HepG2 (cell line): ENCODE data around the gene TBC1D24. TPM values are rescaled to one million over a fixed set of nuclear protein-coding genes. Genes with fewer than 3 reads are reported as not detected.
A peak's percentile ranks its signal among the peaks of the same experiment; 100 is the strongest.

Experiments used
- HDAC1 ChIP-seq: sonication (generic); formaldehyde crosslinking; IDR thresholded peaks from 2 replicates; pipeline ENCODE4 v1.5.1; 2020; ENCODE audit warnings: mild to moderate bottlenecking, missing genetic modification reagents
- HOXA3 ChIP-seq: sonication (generic); formaldehyde crosslinking; IDR thresholded peaks from 2 replicates; pipeline ENCODE4 v1.5.0; 2020; ENCODE audit warnings: missing genetic modification reagents
- HOXA9 ChIP-seq: sonication (generic); formaldehyde crosslinking; IDR thresholded peaks from 2 replicates; pipeline ENCODE4 v1.8.1; 2022; ENCODE audit warnings: missing genetic modification reagents, mild to moderate bottlenecking, moderate library complexity, borderline replicate concordance
- NFYB ChIP-seq: sonication (generic); formaldehyde crosslinking; IDR thresholded peaks from 2 replicates; pipeline ENCODE4 v1.4.0; 2020; ENCODE audit warnings: missing genetic modification reagents
- SUZ12 ChIP-seq: fragments of 150-350 bp; IDR thresholded peaks from 2 replicates; pipeline ENCODE4 v1.6.1; 2014; ENCODE audit warnings: low read depth, low read length
- ZNF10 ChIP-seq: sonication (generic); formaldehyde crosslinking; IDR thresholded peaks from 2 replicates; pipeline ENCODE4 v1.4.0; 2020; ENCODE audit warnings: mild to moderate bottlenecking, low read depth, missing genetic modification reagents, borderline replicate concordance
- ZNF263 ChIP-seq: sonication (generic); formaldehyde crosslinking; IDR thresholded peaks from 2 replicates; pipeline ENCODE4 v1.4.0; 2020; ENCODE audit warnings: missing genetic modification reagents
- ZNF563 ChIP-seq: sonication (generic); formaldehyde crosslinking; IDR thresholded peaks from 2 replicates; pipeline ENCODE4 v1.8.0; 2022; ENCODE audit warnings: mild to moderate bottlenecking, moderate library complexity, missing genetic modification reagents
- ZNF652 ChIP-seq: IDR thresholded peaks from 2 replicates; pipeline ENCODE4 v1.6.1; 2016; ENCODE audit warnings: low read depth, borderline replicate concordance
- ZNF766 ChIP-seq: sonication (generic); formaldehyde crosslinking; IDR thresholded peaks from 2 replicates; pipeline ENCODE4 v1.5.0; 2020; ENCODE audit warnings: missing genetic modification reagents, borderline replicate concordance
- ZNF773 ChIP-seq: sonication (generic); formaldehyde crosslinking; IDR thresholded peaks from 2 replicates; pipeline ENCODE4 v1.4.0; 2020; ENCODE audit warnings: missing genetic modification reagents, borderline replicate concordance
- ZNF777 ChIP-seq: sonication (generic); formaldehyde crosslinking; IDR thresholded peaks from 2 replicates; pipeline ENCODE4 v1.4.0; 2020; ENCODE audit warnings: missing genetic modification reagents
- ZNF841 ChIP-seq: sonication (generic); formaldehyde crosslinking; IDR thresholded peaks from 2 replicates; pipeline ENCODE4 v1.8.1; 2023; ENCODE audit warnings: missing genetic modification reagents, borderline replicate concordance
- ZNF878 ChIP-seq: sonication (generic); formaldehyde crosslinking; IDR thresholded peaks from 2 replicates; pipeline ENCODE4 v1.8.1; 2023; ENCODE audit warnings: mild to moderate bottlenecking, missing genetic modification reagents, moderate library complexity
- ZSCAN31 ChIP-seq: sonication (generic); formaldehyde crosslinking; IDR thresholded peaks from 2 replicates; pipeline ENCODE4 v1.5.0; 2020; ENCODE audit warnings: low read depth, mild to moderate bottlenecking, missing genetic modification reagents
- polyA plus RNA-seq, 8 experiments: library from polyadenylated mRNA; depleted of rRNA in 3 of 8; stranded (reverse) in 7 of 8; unstranded in 1 of 8; fragments of >200 nt; fragmentation: Illumina TruSeq in 4 of 8; extraction: Trizol in 4 of 8; gene quantifications; 2 replicates each; pipeline versions ENCODE4 v1.2.1 to v1.2.3, GENCODE V29; 2011 to 2016; ENCODE audit warnings: low read depth in 4 of 8, missing spikeins in 1 of 8, mixed read lengths in 1 of 8; ENCODE audit not compliant: insufficient read depth in 1 of 8
- total RNA-seq, 5 experiments: library from RNA; depleted of rRNA; stranded (reverse); fragments of >200 nt; fragmentation: Illumina TruSeq; extraction: Trizol; gene quantifications; 2 replicates each; pipeline ENCODE4 v1.2.3, GENCODE V29; 2016; ENCODE audit warnings: low read depth in 1 of 5
- TF ChIP-seq, protein P1 (sequence below): sonication (generic); formaldehyde crosslinking; IDR thresholded peaks from 2 replicates; pipeline ENCODE4 v1.5.0; 2020; ENCODE audit warnings: mild to moderate bottlenecking, missing genetic modification reagents
- TF ChIP-seq, protein P2 (sequence below): sonication (generic); formaldehyde crosslinking; IDR thresholded peaks from 2 replicates; pipeline ENCODE4 v1.4.0; 2020; ENCODE audit warnings: mild to moderate bottlenecking, low read depth, missing genetic modification reagents
- TF ChIP-seq, protein P3 (sequence below): sonication (generic); formaldehyde crosslinking; IDR thresholded peaks from 2 replicates; pipeline ENCODE4 v1.4.0; 2020; ENCODE audit warnings: mild to moderate bottlenecking, low read depth, missing genetic modification reagents
- TF ChIP-seq, protein P4 (sequence below): sonication (generic); formaldehyde crosslinking; IDR thresholded peaks from 2 replicates; pipeline ENCODE4 v1.5.1; 2020; ENCODE audit warnings: missing genetic modification reagents, mild to moderate bottlenecking, borderline replicate concordance

The TBC1D24 gene
- total and polyA plus RNA-seq, 2 of the 13 experiments (the other 11 are each of a cell fraction or from before 2014, with no cell fraction given) = 7.7 to 13.7 TPM

DNA sequence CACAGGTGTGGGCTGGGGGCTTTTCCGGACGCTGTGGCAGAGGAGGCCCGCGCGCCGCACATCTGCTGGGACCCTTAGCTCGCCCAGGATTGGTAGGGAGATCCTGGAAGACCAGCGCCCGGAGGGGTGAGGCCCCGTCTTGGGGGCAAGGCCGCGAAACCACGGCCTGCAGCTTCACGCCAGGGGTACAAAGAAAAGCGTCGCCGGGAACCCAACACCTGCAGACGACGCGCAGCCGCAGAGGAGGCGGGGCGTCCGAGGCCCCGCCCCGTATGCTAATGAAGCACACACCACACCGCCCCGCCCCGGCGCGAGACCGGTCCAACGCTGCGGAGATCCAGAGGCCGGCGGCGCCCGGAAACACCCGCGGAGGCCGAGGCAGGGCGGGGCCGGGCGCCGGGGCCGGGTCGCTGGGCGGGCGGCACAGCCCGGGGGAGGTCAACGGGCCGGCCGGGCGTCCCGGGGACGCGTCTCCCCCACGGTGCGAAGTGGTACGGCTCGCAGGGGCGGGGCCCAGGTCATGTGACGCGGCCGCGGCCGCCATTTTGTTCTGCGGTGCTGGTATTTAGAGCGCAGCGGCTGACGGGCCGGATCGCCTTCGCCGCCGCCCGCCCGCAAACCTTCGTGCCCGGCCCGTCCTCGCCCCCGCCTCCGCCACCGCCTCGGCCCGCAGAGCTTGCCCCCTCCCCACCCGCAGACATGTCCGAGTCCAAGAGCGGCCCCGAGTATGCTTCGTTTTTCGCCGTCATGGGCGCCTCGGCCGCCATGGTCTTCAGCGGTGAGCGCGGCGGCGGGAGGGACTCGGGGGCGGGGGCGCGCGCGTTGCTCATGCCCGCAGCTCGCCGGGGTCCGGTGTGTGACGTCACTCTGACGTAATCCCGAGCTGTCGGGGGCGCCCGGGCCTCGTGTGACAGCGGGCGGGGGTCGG lies 38.7 kb downstream of the TBC1D24 start, which contains the start of gene ATP6V0C (continued):
- TF ChIP-seq, protein P1, sequence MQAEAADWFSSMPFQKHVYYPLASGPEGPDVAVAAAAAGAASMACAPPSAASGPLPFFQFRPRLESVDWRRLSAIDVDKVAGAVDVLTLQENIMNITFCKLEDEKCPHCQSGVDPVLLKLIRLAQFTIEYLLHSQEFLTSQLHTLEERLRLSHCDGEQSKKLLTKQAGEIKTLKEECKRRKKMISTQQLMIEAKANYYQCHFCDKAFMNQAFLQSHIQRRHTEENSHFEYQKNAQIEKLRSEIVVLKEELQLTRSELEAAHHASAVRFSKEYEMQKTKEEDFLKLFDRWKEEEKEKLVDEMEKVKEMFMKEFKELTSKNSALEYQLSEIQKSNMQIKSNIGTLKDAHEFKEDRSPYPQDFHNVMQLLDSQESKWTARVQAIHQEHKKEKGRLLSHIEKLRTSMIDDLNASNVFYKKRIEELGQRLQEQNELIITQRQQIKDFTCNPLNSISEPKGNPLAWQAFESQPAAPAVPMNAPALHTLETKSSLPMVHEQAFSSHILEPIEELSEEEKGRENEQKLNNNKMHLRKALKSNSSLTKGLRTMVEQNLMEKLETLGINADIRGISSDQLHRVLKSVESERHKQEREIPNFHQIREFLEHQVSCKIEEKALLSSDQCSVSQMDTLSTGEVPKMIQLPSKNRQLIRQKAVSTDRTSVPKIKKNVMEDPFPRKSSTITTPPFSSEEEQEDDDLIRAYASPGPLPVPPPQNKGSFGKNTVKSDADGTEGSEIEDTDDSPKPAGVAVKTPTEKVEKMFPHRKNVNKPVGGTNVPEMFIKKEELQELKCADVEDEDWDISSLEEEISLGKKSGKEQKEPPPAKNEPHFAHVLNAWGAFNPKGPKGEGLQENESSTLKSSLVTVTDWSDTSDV (CRISPR knock-in tag) = no peak
- no peak; the same call in 1 of the 2 replicates for TF ChIP-seq ZSCAN31 (CRISPR knock-in tag)
- TF ChIP-seq HDAC1 (CRISPR knock-in tag) = no peak
- TF ChIP-seq ZNF773 (CRISPR knock-in tag) = 0 out of 2 replicates have a peak, but pooled peaks have one; percentile 64
- peak; percentile 23; the same call in 1 of the 2 replicates for TF ChIP-seq ZNF563 (CRISPR knock-in tag)
- peak; percentile 55; the same call in 1 of the 2 replicates for TF ChIP-seq ZNF766 (CRISPR knock-in tag)
- no peak for TF ChIP-seq HOXA9 (CRISPR knock-in tag)
- TF ChIP-seq, protein P2, sequence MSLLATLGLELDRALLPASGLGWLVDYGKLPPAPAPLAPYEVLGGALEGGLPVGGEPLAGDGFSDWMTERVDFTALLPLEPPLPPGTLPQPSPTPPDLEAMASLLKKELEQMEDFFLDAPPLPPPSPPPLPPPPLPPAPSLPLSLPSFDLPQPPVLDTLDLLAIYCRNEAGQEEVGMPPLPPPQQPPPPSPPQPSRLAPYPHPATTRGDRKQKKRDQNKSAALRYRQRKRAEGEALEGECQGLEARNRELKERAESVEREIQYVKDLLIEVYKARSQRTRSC = 0 out of 2 replicates have a peak, but pooled peaks have one; percentile 12
- no peak for TF ChIP-seq ZNF841
- no peak for TF ChIP-seq ZNF10 (CRISPR knock-in tag)
- TF ChIP-seq ZNF777 (CRISPR knock-in tag) = peak; percentile 43; the same call in 1 of the 2 replicates
- no peak for TF ChIP-seq ZNF263 (CRISPR knock-in tag)
- no peak for TF ChIP-seq SUZ12
- TF ChIP-seq, protein P3, sequence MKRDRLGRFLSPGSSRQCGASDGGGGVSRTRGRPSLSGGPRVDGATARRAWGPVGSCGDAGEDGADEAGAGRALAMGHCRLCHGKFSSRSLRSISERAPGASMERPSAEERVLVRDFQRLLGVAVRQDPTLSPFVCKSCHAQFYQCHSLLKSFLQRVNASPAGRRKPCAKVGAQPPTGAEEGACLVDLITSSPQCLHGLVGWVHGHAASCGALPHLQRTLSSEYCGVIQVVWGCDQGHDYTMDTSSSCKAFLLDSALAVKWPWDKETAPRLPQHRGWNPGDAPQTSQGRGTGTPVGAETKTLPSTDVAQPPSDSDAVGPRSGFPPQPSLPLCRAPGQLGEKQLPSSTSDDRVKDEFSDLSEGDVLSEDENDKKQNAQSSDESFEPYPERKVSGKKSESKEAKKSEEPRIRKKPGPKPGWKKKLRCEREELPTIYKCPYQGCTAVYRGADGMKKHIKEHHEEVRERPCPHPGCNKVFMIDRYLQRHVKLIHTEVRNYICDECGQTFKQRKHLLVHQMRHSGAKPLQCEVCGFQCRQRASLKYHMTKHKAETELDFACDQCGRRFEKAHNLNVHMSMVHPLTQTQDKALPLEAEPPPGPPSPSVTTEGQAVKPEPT (CRISPR knock-in tag) = no peak
- TF ChIP-seq HOXA3 (CRISPR knock-in tag) = peak; percentile 97
- TF ChIP-seq, protein P4, sequence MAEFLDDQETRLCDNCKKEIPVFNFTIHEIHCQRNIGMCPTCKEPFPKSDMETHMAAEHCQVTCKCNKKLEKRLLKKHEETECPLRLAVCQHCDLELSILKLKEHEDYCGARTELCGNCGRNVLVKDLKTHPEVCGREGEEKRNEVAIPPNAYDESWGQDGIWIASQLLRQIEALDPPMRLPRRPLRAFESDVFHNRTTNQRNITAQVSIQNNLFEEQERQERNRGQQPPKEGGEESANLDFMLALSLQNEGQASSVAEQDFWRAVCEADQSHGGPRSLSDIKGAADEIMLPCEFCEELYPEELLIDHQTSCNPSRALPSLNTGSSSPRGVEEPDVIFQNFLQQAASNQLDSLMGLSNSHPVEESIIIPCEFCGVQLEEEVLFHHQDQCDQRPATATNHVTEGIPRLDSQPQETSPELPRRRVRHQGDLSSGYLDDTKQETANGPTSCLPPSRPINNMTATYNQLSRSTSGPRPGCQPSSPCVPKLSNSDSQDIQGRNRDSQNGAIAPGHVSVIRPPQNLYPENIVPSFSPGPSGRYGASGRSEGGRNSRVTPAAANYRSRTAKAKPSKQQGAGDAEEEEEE (CRISPR knock-in tag) = no peak; the same call in 1 of the 2 replicates
- no peak for TF ChIP-seq ZNF878 (CRISPR knock-in tag)
- TF ChIP-seq ZNF652 (CRISPR knock-in tag) = no peak
- peak; percentile 15; the same call in 1 of the 2 replicates for TF ChIP-seq NFYB
